Measurements from ENCODE around the gene CCL20.
"Not testable (repeated sequence)": the region's sequence is repeated elsewhere in the genome, so short reads cannot be mapped to it uniquely, and the experiment has no call there.

CCL20 gene

DNA sequence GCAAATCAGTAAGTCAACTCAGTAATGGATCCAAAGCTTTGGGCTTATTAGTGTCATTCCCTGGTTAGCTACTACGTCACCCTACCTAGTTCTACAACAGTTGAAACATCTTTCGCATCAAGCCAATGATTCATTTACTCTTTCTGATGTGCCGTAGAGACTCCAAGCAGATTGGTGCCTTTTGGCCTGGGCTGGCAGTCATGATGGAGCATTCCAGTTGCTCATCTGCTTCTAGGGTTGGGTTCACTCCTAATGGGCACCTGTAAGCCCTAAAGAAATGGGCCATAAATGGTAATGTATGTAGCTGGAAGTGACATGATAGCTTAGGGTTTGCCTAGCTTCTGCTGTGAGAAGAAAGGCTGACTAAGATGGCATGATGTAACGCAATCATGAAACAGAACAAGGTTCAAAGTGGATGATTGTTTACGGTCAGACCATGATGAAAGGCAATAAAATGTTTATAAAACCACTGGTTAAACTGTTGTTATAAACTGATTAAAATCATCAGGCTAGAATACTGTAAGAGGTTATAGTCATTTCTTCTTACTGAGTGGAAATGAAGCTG is 20.4 kb upstream of the CCL20 start:
- Histone ChIP-seq H3K36me3 (no peaks in the 10 kb centered on the region), H3K4me3 (ENCODE audit: low read depth, low read length) (no peak overlapping the region), H3K9me3 (no peaks in the 10 kb centered on the region), H3K4me1 (no peaks in the 10 kb centered on the region), H3K27me3 (no peaks in the 10 kb centered on the region)
- TF ChIP-seq, protein P1, sequence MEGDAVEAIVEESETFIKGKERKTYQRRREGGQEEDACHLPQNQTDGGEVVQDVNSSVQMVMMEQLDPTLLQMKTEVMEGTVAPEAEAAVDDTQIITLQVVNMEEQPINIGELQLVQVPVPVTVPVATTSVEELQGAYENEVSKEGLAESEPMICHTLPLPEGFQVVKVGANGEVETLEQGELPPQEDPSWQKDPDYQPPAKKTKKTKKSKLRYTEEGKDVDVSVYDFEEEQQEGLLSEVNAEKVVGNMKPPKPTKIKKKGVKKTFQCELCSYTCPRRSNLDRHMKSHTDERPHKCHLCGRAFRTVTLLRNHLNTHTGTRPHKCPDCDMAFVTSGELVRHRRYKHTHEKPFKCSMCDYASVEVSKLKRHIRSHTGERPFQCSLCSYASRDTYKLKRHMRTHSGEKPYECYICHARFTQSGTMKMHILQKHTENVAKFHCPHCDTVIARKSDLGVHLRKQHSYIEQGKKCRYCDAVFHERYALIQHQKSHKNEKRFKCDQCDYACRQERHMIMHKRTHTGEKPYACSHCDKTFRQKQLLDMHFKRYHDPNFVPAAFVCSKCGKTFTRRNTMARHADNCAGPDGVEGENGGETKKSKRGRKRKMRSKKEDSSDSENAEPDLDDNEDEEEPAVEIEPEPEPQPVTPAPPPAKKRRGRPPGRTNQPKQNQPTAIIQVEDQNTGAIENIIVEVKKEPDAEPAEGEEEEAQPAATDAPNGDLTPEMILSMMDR (IDR thresholded peaks at IDR 0.05; ENCODE audit: low read depth, low read length) = no peak
- DNase-seq = no peak

DNA sequence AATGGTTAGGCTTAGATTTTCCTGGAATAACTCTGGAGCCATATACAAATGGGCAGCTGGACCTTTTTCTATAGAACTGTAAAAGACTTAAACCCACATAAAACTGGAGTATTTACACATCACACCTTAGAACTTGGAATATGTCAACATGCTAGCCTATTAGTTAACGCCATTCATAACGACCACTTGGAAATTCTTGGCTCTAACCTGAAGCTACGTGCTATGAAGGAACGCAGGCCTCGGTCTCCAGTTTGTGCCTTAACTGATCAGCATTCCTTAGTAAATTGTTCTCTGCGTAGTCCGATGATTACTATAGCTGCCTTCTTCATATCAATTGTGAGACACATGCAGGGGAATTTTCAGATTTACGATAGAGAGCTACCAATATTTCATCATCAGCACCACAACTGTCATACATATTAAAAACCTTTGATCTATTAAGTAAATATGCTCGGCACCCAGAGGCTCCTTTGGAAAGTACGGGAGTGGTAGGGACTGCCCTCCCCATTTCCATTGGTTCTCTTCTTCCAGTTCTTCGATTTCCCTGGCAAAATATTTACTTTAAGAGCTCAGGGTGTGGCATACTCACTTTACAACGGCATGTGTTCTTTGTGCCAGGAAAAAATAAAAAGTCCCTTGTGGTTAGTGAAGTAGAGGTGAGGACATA is 17.5 kb upstream of the CCL20 start:
- Histone ChIP-seq H3K4me3 (ENCODE audit: low read depth, low read length) (no peak overlapping the region), H3K27me3 (no peaks in the 10 kb centered on the region), H3K36me3 (no peaks in the 10 kb centered on the region), H3K4me1 (no peaks in the 10 kb centered on the region), H3K9me3 (no peaks in the 10 kb centered on the region)
- DNase-seq = no peak
- TF ChIP-seq, protein P1 (IDR thresholded peaks at IDR 0.05; ENCODE audit: low read depth, low read length) = no peak

DNA sequence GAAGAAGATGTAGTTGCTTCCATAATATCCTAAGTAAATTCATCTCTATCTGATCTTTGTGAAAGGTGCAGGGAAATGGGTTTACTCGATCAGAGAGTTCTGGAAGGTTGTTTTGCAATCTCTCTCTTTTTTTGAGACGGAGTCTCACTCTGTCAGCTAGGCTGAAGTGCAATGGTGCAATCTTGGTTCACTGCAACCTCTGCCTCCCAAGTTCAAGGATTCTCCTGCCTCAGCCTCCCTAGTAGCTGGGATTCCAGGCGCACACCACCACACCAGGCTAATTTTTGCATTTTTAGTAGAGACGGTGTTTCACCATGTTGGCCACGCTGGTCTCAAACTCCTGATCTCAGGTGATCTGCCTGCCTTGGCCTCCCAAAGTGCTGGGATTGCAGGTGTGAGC is 16.9 kb upstream of the CCL20 start:
- not testable (repeated sequence) for DNase-seq, H3K4me1 ChIP-seq

DNA sequence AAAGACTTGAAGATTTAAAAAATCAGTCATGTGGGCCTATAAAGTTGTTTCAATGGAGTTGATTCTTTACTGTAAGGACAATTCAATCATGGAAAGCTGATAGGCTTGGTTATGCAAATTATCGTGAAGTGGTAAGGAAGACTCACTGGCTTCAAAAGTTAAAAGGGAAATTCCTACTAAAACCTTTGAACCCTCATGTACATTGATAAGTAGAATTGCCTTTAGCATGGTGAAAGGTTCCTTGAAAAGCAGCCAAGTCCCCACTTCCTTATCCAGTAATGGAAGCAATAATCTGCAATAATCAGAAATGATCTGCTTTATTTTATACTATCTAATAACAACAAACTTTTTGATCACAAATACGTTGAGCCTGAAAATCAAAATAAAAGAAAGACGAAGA is 14.4 kb upstream of the CCL20 start:
- H3K36me3 ChIP-seq = no peaks in the 10 kb centered on the region
- no peaks in the 10 kb centered on the region for H3K27me3 ChIP-seq
- DNase-seq = no peak
- no peaks in the 10 kb centered on the region for H3K9me3 ChIP-seq
- no peak overlapping the region for H3K4me3 ChIP-seq (ENCODE audit: low read depth, low read length)
- TF ChIP-seq, protein P1 (IDR thresholded peaks at IDR 0.05; ENCODE audit: low read depth, low read length) = no peak
- H3K4me1 ChIP-seq = no peaks in the 10 kb centered on the region

More for the DNA sequence above, 16.9 kb upstream of the CCL20 start:
- not testable (repeated sequence) for H3K27me3 ChIP-seq; H3K36me3 ChIP-seq; H3K9me3 ChIP-seq; H3K4me3 ChIP-seq (ENCODE audit: low read depth, low read length)

DNA sequence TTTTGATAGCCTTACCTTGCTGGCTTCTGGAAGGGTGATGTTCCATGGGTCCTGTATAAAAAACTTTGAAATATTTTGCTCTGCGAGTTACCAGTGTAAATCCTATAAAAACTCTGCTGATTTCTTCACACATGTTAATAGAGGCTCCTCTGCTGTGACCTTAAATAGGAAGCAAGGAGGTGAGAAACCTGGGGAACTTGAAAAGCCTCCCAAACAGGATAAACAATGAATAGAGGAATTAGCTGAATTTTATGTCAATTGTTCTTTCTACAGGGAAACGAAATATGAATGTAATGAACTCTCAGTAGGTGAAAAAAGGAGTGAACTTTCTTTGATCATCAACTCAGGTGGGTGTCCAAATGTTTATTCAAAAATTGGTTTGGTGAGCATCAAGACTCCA is 10.8 kb upstream of the CCL20 start:
- H3K36me3 ChIP-seq = no peaks in the 10 kb centered on the region
- DNase-seq = no peak
- no peaks in the 10 kb centered on the region for H3K9me3 ChIP-seq
- TF ChIP-seq, protein P1 (IDR thresholded peaks at IDR 0.05; ENCODE audit: low read depth, low read length) = no peak
- no peaks in the 10 kb centered on the region for H3K4me1 ChIP-seq
- no peak overlapping the region for H3K4me3 ChIP-seq (ENCODE audit: low read depth, low read length)
- H3K27me3 ChIP-seq = no peaks in the 10 kb centered on the region

DNA sequence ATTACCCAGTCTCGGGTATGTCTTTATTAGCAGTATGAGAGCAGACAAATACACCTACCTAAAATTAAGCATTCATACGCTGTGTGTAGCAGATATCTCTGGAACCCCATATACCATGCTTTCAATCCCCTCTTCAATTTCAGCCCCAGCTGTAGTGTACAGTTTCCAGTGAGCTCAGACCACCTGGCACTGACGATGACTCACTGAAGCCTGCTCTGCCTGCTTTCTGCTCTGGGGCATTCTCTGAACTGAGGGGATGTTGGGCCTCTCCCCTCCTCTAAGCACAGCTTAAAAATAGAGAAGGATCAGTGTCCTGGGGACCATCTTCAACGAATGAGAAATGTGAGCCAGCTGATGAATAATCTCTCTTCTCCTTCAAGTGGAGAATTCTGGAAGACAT is 8.7 kb upstream of the CCL20 start:
- H3K36me3 ChIP-seq = no peaks in the 10 kb centered on the region
- H3K4me3 ChIP-seq (ENCODE audit: low read depth, low read length) = no peak overlapping the region
- no peak for DNase-seq
- H3K27me3 ChIP-seq = no peaks in the 10 kb centered on the region
- H3K4me1 ChIP-seq = no peaks in the 10 kb centered on the region
- TF ChIP-seq, protein P1 (IDR thresholded peaks at IDR 0.05; ENCODE audit: low read depth, low read length) = no peak
- H3K9me3 ChIP-seq = no peaks in the 10 kb centered on the region

Measured in BE2C (cell line).